ENCODE data around the gene ASIC3.

Gene ASIC3

DNA sequence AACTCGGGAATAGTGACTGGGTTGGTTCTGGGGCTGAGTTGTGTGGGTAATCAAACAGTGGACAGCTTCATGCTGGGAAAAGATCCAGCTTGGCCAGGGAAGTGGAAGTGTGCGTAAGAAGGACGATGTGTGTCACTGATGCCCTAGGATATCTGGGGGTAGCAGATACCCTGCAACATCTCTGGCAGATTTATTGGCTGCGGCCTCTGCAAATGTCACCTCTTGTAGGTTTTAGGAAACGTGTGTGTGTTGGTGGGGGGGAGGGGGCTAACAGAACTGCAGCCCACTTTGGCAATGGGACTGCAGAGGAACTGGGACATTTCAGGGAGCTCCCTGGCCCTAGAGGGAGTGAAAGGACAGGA, 37.0 kb downstream of the ASIC3 start:
- no peak for DNase-seq (ENCODE audit: low read depth)
- no peak overlapping the region; the same call in 1 of the 2 replicates for H3K4me3 ChIP-seq (ENCODE audit: control insufficient read depth, low read depth, low read length)
- TF ChIP-seq, protein P1, sequence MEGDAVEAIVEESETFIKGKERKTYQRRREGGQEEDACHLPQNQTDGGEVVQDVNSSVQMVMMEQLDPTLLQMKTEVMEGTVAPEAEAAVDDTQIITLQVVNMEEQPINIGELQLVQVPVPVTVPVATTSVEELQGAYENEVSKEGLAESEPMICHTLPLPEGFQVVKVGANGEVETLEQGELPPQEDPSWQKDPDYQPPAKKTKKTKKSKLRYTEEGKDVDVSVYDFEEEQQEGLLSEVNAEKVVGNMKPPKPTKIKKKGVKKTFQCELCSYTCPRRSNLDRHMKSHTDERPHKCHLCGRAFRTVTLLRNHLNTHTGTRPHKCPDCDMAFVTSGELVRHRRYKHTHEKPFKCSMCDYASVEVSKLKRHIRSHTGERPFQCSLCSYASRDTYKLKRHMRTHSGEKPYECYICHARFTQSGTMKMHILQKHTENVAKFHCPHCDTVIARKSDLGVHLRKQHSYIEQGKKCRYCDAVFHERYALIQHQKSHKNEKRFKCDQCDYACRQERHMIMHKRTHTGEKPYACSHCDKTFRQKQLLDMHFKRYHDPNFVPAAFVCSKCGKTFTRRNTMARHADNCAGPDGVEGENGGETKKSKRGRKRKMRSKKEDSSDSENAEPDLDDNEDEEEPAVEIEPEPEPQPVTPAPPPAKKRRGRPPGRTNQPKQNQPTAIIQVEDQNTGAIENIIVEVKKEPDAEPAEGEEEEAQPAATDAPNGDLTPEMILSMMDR (IDR thresholded peaks at IDR 0.05; ENCODE audit: control insufficient read depth, insufficient read depth, low read depth, low read length, missing control alignments): no peak

DNA sequence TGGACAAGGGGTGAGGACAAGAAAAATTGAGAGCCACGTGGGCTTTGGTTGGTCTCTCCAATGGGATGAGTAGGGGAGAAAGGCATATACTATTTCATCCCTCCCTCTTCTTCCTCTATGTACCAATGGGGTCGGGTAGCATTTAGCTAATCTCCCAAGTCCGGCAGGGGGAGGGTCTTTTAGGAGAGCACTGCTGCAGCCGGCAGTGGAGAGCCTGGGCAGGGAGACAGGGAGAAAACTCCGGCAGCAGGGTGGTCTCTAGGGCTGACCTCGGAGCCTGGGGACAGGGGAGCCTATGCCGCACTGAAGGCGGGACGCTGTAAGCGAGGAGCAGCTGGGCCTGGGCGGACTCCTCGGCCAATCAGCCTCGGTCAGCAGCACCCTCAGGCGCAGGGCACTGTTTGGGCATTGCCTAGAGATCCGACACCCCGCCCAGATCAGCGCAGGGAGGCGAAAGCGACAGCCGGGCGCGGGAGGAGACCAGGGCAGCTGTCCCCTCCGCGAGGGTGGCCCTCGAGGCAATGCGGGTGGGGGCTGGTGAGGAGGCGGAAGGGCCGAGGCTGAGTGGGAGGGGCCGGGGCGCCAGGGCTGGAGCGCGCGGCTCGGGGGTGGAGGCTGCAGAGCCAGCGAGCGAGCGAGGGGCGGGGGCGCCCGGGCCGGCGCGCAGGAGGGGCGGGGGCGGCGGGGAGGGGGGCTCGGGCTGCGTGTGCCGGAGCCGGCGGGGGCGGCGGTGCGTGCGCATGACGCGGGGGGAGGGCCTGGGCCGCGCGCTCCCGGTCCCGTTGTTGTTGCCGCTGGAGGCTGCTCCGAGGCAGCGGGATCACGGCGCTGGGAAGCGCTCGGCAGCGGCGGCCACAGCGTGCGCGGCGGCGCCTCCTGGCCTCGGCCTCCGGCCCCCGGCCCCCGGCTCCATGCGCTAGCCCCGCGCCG, 37.6 kb downstream of the ASIC3 start, which contains the start of gene AGAP3:
TSS of gene AGAP3 (plus strand) at position 785 of the 930 bp plus-strand sequence. CDS start 267 bp downstream, outside the sequence.
- H3K4me3 ChIP-seq (ENCODE audit: control insufficient read depth, low read depth, low read length): peak within 1 kb of the TSS; percentile 91
- no peak for DNase-seq (ENCODE audit: low read depth)
- TF ChIP-seq, protein P1 (IDR thresholded peaks at IDR 0.05; ENCODE audit: control insufficient read depth, insufficient read depth, low read depth, low read length, missing control alignments): no peak

DNA sequence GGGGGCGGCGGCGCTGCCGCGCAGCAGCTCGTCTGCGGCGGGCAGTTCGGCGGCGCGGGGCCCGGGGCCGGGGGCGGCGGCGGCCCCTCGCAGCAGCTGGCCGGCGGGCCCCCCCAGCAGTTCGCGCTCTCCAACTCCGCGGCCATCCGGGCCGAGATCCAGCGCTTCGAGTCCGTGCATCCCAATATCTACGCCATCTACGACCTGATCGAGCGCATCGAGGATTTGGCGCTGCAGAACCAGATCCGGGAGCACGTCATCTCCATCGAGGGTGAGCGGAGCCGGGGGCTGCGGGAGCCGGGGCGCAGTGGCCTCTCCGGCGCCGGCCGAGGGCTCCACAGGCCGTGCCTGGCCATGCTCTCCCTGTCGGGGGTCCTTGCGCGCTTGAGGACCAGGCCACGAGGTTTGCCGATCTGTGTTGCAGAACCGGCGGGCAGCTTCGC, 38.5 kb downstream of the ASIC3 start:
- no peak for DNase-seq (ENCODE audit: low read depth)
- TF ChIP-seq, protein P1 (IDR thresholded peaks at IDR 0.05; ENCODE audit: control insufficient read depth, insufficient read depth, low read depth, low read length, missing control alignments): no peak
- H3K4me3 ChIP-seq (ENCODE audit: control insufficient read depth, low read depth, low read length): peak overlapping the region; percentile 91

DNA sequence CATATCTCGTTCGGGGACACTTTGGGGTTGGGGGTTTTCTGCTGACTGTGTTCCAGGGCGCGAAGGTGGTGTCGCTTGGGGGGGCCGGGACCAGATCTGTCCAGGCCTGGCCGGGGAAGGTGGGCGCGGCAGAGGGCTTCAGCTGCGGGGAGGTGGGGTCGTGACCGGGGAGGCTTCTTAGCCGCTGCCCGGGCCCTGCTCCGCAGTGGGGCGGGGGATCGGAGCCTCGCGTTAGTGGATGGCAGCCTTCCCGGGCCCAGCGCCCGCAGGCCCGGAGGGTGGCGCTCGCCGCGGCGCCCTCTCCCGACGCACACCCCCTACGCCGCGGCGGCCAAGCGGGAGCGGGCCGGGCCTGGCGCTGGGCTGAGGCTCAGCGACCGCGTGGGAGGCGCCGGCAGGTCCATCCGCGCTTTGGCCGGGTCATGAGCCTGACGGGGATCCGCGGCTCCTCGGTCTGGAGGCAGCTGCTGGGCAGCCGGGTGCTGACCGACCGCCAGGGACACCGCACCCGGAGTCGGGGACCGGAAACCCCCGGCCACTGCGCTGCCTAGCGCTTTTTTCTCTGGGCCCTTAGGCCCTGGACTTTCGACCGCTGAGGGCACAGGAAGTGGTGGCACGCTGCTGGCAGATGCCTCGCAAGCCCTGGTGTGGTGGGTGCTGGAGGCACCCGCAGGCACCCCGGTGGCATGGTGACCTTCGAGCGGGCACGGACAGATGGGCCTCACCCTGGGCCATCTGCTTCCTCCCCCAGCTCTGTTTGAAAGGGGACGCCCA, 39.1 kb downstream of the ASIC3 start:
- DNase-seq (ENCODE audit: low read depth): no peak

DNA sequence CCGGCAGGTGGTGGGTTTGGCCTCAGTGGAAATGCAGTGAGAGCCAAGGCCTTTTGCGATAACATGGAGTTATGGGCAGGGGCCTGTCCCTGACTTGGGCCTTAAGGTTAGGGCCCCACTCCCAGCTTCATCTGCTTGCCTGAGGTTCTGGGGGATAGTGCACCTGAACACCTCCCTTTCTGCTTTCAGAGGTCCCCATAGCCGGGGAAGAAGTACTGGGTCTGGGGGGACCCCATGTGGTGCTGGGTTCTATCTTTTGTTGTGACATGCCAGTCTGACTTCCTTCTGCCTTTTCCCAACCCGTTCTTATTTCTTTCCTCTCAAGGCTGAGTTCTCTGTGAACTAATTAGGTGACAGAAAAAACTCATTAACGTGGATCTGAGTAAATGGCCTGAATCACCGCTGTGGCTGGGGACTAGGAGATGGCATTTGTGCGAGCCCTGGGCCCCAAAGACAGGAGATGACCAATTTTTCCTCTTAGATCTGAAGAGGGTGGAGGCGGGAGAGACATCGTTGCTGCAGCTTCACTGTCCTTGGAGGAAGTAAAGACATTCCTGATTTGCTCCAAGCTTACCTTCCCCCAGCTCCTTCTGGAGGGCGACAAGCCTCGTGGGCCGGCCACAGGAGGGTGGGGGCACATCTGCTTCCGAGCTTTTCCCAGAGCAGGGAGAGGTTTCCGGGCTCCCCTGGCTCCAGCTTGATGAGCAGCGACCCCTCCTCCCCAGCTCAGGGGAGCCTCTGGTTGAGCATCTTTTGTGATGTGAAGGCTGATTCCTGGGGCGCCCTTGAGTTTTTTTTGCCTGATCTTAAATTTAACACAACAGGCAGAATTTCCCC, 39.9 kb downstream of the ASIC3 start:
- H3K4me3 ChIP-seq (ENCODE audit: control insufficient read depth, low read depth, low read length): peak overlapping the region; percentile 91
- TF ChIP-seq, protein P1 (IDR thresholded peaks at IDR 0.05; ENCODE audit: control insufficient read depth, insufficient read depth, low read depth, low read length, missing control alignments): no peak
- no peak for DNase-seq (ENCODE audit: low read depth)

More for the DNA sequence above, 39.1 kb downstream of the ASIC3 start:
- TF ChIP-seq, protein P1 (IDR thresholded peaks at IDR 0.05; ENCODE audit: control insufficient read depth, insufficient read depth, low read depth, low read length, missing control alignments): no peak
- H3K4me3 ChIP-seq (ENCODE audit: control insufficient read depth, low read depth, low read length): peak overlapping the region; percentile 91

Measured in AG09309 (cell line).